Measurements from ENCODE around the gene GPR33.

The GPR33 gene

GRCh38 chr14:31461545-31461944 is 26.3 kb downstream of the GPR33 start:
- TF ChIP-seq CTCF (IDR thresholded peaks at IDR 0.05; ENCODE audit: insufficient read depth, missing control alignments), result no peak
- no peak for DNase-seq (ENCODE audit: insufficient read length, low spot score)
- FAIRE-seq, result no peak

- DNase-seq (ENCODE audit: insufficient read length, low spot score), result no peak
- FAIRE-seq, result no peak
- no peak for TF ChIP-seq CTCF (IDR thresholded peaks at IDR 0.05; ENCODE audit: insufficient read depth, missing control alignments)
These were observed 29.9 kb downstream of the GPR33 start for GRCh38 chr14:31457665-31458659.

DNA sequence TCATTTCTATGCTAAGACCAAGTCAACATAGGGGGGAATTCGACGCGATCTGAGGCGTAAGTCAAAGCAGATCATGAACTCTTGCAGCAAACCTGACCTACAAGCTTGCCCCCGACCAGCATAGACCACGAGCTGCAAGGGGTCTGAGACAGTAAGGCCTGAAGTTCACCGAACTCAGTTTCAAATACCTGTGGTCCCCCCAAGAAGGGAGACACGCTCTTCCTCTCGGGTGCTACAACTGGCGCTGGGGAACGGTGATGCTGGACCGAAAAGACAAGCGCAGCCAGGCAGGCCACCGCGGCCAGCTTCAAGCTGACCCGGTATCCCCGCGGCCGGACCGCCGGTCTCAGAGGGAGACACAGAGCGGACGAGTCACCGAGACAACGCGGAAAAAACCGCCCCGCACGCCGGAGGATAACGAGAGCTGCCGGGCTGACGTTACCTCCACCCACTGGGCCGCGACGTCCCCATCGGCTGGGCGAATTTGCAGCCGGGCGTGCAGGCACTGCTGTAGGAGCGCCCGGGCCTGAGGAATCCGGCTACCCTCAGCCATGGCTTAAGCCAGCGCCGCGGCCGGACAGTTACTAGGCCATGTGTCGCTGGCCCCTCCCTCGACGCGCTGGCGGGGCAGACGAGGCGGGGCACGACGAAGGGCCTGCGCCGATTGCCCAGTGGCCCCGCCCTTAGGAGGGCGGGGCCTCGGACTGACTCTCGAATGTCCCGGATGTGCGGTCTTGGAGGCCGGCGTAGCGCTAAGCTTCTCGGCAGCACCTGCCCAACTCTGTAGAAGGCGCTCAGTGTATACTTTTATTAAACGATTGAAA is 30.8 kb downstream of the GPR33 start, which contains the start of gene DTD2:
Gene DTD2, minus strand, starts transcription at position 666 of the 824 bp plus-strand sequence. Its CDS starts 113 bp downstream, at position 553.
- no peak for FAIRE-seq
- TF ChIP-seq CTCF (IDR thresholded peaks at IDR 0.05; ENCODE audit: insufficient read depth, missing control alignments), result peak; percentile 8
- peak; percentile 49 for DNase-seq (ENCODE audit: insufficient read length, low spot score)

DNA sequence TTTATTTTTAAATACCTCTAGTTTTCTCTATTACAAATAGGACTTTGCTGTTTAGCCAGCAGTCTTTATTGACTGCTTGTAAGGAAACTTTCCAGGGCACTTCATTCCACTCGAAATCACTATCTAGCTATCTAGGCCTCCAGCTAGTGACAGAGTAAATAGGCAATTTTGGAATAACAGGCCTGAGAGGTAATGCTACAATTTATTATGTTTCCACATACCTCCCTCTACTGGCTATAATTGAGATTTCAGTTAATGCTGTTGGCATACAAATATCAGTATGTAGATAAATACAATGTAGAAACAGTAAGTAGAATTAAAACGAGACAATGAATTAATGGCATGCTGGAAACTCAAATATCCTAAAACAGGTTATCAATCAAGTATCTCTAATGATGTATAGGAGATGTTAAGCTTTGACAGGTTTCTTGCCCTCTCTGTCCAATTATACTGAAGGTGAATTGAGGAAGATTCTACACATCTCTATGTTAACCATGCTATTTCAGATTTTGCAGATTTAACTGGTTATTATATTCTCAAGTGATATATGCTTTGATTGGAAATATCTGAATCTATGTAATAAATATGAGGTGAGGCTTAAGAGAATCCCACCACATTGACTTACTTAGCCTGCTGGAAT is 37.7 kb downstream of the GPR33 start:
- DNase-seq (ENCODE audit: insufficient read length, low spot score) (no peak), FAIRE-seq (peak; percentile 80)
- TF ChIP-seq CTCF (IDR thresholded peaks at IDR 0.05; ENCODE audit: insufficient read depth, missing control alignments), result peak; percentile 64

GRCh38 chr14:31449136-31449535 is 38.7 kb downstream of the GPR33 start:
- DNase-seq (ENCODE audit: insufficient read length, low spot score) (no peak), FAIRE-seq (no peak)
- no peak for TF ChIP-seq CTCF (IDR thresholded peaks at IDR 0.05; ENCODE audit: insufficient read depth, missing control alignments)

DNA sequence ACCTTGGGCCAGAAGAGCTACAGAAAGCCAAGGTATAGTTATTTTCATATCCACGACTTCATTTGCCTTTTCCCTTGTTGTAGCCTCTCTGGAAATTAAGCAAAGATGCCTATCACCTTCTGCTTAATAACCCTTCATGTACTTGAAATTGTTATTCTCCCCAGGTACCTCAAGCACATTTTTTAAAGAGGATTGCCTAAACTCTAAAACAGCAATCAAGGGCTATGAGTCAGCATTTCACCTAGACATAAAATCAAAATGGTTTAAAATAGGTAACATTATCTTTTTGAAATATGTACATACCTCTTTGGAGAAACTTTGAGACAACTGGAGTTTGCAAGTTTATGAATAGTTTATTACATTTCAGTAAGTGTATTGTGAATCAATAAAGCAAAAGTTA is 42.1 kb downstream of the GPR33 start:
- no peak for TF ChIP-seq CTCF (IDR thresholded peaks at IDR 0.05; ENCODE audit: insufficient read depth, missing control alignments)
- FAIRE-seq, result no peak
- DNase-seq (ENCODE audit: insufficient read length, low spot score), result no peak
